ENCODE results near the gene GALC. TPM values are rescaled to one million over a fixed set of nuclear protein-coding genes. Genes with fewer than 3 reads are reported as not detected.

The GALC gene
- total and polyA plus RNA-seq, 7 donors, result 3.0 to 22.8 (median 11.3) TPM

DNA sequence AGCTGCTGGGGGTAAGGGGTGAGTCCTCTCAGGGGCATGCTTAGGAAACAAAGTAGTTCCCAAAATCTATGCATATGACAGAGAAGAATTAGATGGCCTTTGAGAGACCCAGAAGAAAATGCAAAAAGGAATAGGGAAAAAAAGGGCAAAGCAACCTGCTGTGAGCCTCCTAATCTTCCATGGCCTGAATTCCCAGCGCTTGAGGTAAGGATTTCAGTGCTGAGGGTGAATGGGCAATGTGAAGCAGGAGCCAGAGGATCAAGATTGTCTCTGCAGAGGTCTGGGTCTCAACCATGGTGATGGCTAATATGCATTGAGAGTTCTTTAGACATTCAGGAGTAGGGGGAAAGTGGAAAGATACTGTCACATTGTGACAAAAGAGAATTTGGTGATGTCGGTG, 43.4 kb upstream of the GALC start:
- intact Hi-C loops (cut with DNase I), result no loop called here
- no peaks in the 10 kb centered on the region for H3K36me3 ChIP-seq
- no peaks in the 10 kb centered on the region for H3K9me3 ChIP-seq
- no peak for DNase-seq
- H3K27ac ChIP-seq, result no peak overlapping the region
- no peaks in the 10 kb centered on the region for H3K27me3 ChIP-seq
- H3K4me3 ChIP-seq, result no peak overlapping the region
- TF ChIP-seq, protein P1, sequence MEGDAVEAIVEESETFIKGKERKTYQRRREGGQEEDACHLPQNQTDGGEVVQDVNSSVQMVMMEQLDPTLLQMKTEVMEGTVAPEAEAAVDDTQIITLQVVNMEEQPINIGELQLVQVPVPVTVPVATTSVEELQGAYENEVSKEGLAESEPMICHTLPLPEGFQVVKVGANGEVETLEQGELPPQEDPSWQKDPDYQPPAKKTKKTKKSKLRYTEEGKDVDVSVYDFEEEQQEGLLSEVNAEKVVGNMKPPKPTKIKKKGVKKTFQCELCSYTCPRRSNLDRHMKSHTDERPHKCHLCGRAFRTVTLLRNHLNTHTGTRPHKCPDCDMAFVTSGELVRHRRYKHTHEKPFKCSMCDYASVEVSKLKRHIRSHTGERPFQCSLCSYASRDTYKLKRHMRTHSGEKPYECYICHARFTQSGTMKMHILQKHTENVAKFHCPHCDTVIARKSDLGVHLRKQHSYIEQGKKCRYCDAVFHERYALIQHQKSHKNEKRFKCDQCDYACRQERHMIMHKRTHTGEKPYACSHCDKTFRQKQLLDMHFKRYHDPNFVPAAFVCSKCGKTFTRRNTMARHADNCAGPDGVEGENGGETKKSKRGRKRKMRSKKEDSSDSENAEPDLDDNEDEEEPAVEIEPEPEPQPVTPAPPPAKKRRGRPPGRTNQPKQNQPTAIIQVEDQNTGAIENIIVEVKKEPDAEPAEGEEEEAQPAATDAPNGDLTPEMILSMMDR (IDR thresholded peaks at IDR 0.05), result no peak
- TF ChIP-seq POLR2A (IDR thresholded peaks at IDR 0.05) (no peak), POLR2AphosphoS5 (IDR thresholded peaks at IDR 0.05) (no peak), EP300 (IDR thresholded peaks at IDR 0.05) (no peak)
- H3K4me1 ChIP-seq, result no peaks in the 10 kb centered on the region
- WGBS, 2 donors, result 89 to 92% methylated on average over 2 of the region's 2 CpGs

GRCh38 chr14:88034076-88034475, 41.1 kb upstream of the GALC start:
- Histone ChIP-seq H3K36me3 (no peaks in the 10 kb centered on the region), H3K4me3 (no peak overlapping the region), H3K27ac (no peak overlapping the region), H3K27me3 (no peaks in the 10 kb centered on the region), H3K9me3 (no peaks in the 10 kb centered on the region), H3K4me1 (no peaks in the 10 kb centered on the region)
- intact Hi-C loops (cut with DNase I), result no loop called here
- no peak for TF ChIP-seq POLR2A (IDR thresholded peaks at IDR 0.05)
- TF ChIP-seq POLR2AphosphoS5 (IDR thresholded peaks at IDR 0.05), result no peak
- TF ChIP-seq EP300 (IDR thresholded peaks at IDR 0.05), result no peak
- TF ChIP-seq, protein P1 (IDR thresholded peaks at IDR 0.05), result no peak
- DNase-seq, result no peak
- WGBS, 2 donors, result 72 to 75% methylated on average over 2 of the region's 2 CpGs

- H3K27me3 ChIP-seq, result no peaks in the 10 kb centered on the region
- TF ChIP-seq POLR2AphosphoS5 (IDR thresholded peaks at IDR 0.05), result no peak
- TF ChIP-seq, protein P1 (IDR thresholded peaks at IDR 0.05), result no peak
- no peak for TF ChIP-seq EP300 (IDR thresholded peaks at IDR 0.05)
- TF ChIP-seq POLR2A (IDR thresholded peaks at IDR 0.05), result no peak
- H3K27ac ChIP-seq, result no peak overlapping the region
- H3K4me3 ChIP-seq, result no peak overlapping the region
- H3K9me3 ChIP-seq, result no peaks in the 10 kb centered on the region
- 92 to 95% methylated on average over 1 of the region's 1 CpG for WGBS, 2 donors
- intact Hi-C loops (cut with DNase I), result no loop called here
- no peak for DNase-seq
- no peaks in the 10 kb centered on the region for H3K4me1 ChIP-seq
- H3K36me3 ChIP-seq, result no peaks in the 10 kb centered on the region
Measured at GRCh38 chr14:88032373-88032772, 39.4 kb upstream of the GALC start.

- DNase-seq, result no peak
- Histone ChIP-seq H3K36me3 (no peaks in the 10 kb centered on the region), H3K4me3 (no peak overlapping the region), H3K27me3 (no peaks in the 10 kb centered on the region), H3K27ac (no peak overlapping the region), H3K9me3 (no peaks in the 10 kb centered on the region), H3K4me1 (no peaks in the 10 kb centered on the region)
- 90 to 92% methylated on average over 1 of the region's 1 CpG for WGBS, 2 donors
- TF ChIP-seq POLR2AphosphoS5 (IDR thresholded peaks at IDR 0.05), result no peak
- intact Hi-C loops (cut with DNase I), result no loop called here
Measured at GRCh38 chr14:88030892-88031291, 37.9 kb upstream of the GALC start.

DNA sequence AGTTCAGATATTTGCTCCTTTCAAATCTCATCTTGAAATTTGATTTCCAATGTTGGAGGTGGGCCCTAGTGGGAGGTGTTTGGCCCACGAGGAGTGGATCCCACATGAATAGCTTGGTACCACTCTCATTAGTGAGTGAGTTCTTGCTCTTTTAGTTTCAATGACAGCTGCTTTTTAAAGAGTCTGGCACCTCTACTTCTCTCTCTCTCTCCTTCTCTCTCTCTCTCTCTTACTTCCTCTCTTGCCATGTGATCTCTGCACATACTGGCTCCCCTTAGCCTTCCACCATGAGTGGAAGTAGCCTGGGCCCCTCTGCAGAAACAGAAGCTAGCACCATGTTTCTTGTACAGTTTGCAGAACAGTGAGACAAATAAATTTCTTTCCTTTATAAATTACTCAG, 37.1 kb upstream of the GALC start:
- intact Hi-C loops (cut with DNase I), result no loop called here
- Histone ChIP-seq H3K4me3 (no peak overlapping the region), H3K36me3 (no peaks in the 10 kb centered on the region), H3K27ac (no peak overlapping the region), H3K4me1 (no peaks in the 10 kb centered on the region), H3K9me3 (no peaks in the 10 kb centered on the region), H3K27me3 (no peaks in the 10 kb centered on the region)
- TF ChIP-seq POLR2A (IDR thresholded peaks at IDR 0.05) (no peak), EP300 (IDR thresholded peaks at IDR 0.05) (no peak)
- WGBS, 2 donors, result 66 to 78% methylated on average over 1 of the region's 1 CpG
- no peak for DNase-seq

DNA sequence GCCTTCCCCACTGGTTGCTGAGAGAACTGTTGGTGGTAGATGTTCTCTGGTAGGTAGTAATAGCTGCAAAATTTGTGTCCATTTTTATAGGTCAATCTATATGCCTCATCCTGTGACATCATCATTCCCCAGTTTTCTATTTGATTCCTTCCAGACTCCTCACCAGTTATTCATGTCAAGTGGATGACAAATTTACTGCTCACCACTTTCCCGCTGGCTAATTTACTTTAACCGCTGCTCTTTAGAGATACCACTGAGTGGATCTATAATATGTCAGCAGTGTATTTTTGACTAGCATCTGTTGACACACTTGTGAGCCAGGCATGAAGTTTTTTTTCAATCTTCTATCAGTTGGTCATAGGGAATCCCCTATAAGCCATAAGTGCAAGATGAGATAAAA, 36.5 kb upstream of the GALC start:
- 87 to 93% methylated on average over 2 of the region's 2 CpGs for WGBS, 2 donors
- no peaks in the 10 kb centered on the region for H3K27me3 ChIP-seq
- H3K27ac ChIP-seq, result no peak overlapping the region
- TF ChIP-seq POLR2A (IDR thresholded peaks at IDR 0.05) (no peak), EP300 (IDR thresholded peaks at IDR 0.05) (no peak), POLR2AphosphoS5 (IDR thresholded peaks at IDR 0.05) (no peak)
- TF ChIP-seq, protein P1 (IDR thresholded peaks at IDR 0.05), result no peak
- H3K4me3 ChIP-seq, result no peak overlapping the region
- no peaks in the 10 kb centered on the region for H3K4me1 ChIP-seq
- no peak for DNase-seq
- intact Hi-C loops (cut with DNase I), result no loop called here
- no peaks in the 10 kb centered on the region for H3K9me3 ChIP-seq
- H3K36me3 ChIP-seq, result no peaks in the 10 kb centered on the region

All from sigmoid colon (tissue), 7 donors.